ENCODE results near the gene DCAF8L2.

GRCh38 chrX:27706526-27706925 is 116.4 kb downstream of the DCAF8L2 start:
- no peak for TF ChIP-seq POLR2AphosphoS5 (IDR thresholded peaks at IDR 0.05; ENCODE audit: control insufficient read depth, insufficient read depth, low read depth, low read length)
- no peak for TF ChIP-seq YY1 (IDR thresholded peaks at IDR 0.05; ENCODE audit: borderline replicate concordance in 1 of 3, control insufficient read depth in 1 of 3, extremely low read depth in 1 of 3, insufficient read depth in 3 of 3, insufficient read length in 1 of 3, insufficient replicate concordance in 2 of 3, low read depth in 1 of 3, low read length in 2 of 3)
- TF ChIP-seq EP300 (IDR thresholded peaks at IDR 0.05; ENCODE audit: low read length) = no peak
- no peak for TF ChIP-seq ZNF75A (CRISPR knock-in tag; IDR thresholded peaks at IDR 0.05)
- TF ChIP-seq CTCF (IDR thresholded peaks at IDR 0.05 in 2 of 3, conservative IDR thresholded peaks at IDR 0.05 in 1 of 3; ENCODE audit: insufficient read depth in 2 of 3, low read depth in 1 of 3, low read length in 3 of 3) = no peak
- no peak for TF ChIP-seq POLR2A (conservative IDR thresholded peaks at IDR 0.05)
- TF ChIP-seq NR2C1 (IDR thresholded peaks at IDR 0.05) = no peak
- no peak for TF ChIP-seq NR2C1 (tag; IDR thresholded peaks at IDR 0.05)
- no peak for TF ChIP-seq GTF2F1 (IDR thresholded peaks at IDR 0.05; ENCODE audit: low read depth, low read length)
- no peak for TF ChIP-seq TFE3 (CRISPR knock-in tag; IDR thresholded peaks at IDR 0.05)
- no peak for TF ChIP-seq HNRNPH1 (optimal IDR thresholded peaks at IDR 0.05; ENCODE audit: low read depth, low read length)
- TF ChIP-seq IRF1 (CRISPR knock-in tag; IDR thresholded peaks at IDR 0.05; ENCODE audit: borderline replicate concordance) = no peak
- no peak for TF ChIP-seq PKNOX1 (IDR thresholded peaks at IDR 0.05)

All from K562 (cell line).